ENCODE results near the gene LRP6. TPM values are rescaled to one million over a fixed set of nuclear protein-coding genes. Genes with fewer than 3 reads are reported as not detected.

The LRP6 gene
- total RNA-seq, 1 experiment from 2014 or later: 62.4 TPM

- Histone ChIP-seq H4K20me1 (ENCODE audit: control insufficient read depth, insufficient read depth, insufficient read length) (no peaks in the 10 kb centered on the region), H2BK120ac (ENCODE audit: low read depth, low read length, poor library complexity, severe bottlenecking) (no peak overlapping the region), H2BK15ac (ENCODE audit: low read depth, low read length) (no peak overlapping the region), H2AK5ac (ENCODE audit: insufficient read length, low read length) (no peak overlapping the region), H3K9me3 (ENCODE audit: control insufficient read depth, low read depth, low read length) (no peaks in the 10 kb centered on the region), H3K4me2 (ENCODE audit: insufficient read depth, insufficient read length, low read length) (no peak overlapping the region), H3K23ac (ENCODE audit: insufficient read length, low read depth, low read length) (no peak overlapping the region), H2BK5ac (ENCODE audit: insufficient read length, low read length) (no peak overlapping the region), H3K4ac (ENCODE audit: low read depth, low read length) (no peak overlapping the region), H3K27ac (ENCODE audit: insufficient read length, low read depth, low read length) (no peak overlapping the region), H3K56ac (ENCODE audit: insufficient read length, low read depth, low read length) (no peak overlapping the region), H2BK20ac (ENCODE audit: low read depth, low read length, poor library complexity, severe bottlenecking) (no peak overlapping the region), H3K27me3 (ENCODE audit: insufficient read depth, low read length) (no peaks in the 10 kb centered on the region), H4K91ac (ENCODE audit: insufficient read length, low read depth, low read length) (no peak overlapping the region), H3K9ac (ENCODE audit: extremely low read depth, insufficient read length, low read length) (no peak overlapping the region), H3K79me2 (ENCODE audit: insufficient read depth, low read length) (peaks cover 31% of the 10 kb centered on the region; the same call in 1 of the 2 replicates), H2AFZ (ENCODE audit: low read length) (no peak overlapping the region), H4K8ac (replicated peaks; ENCODE audit: insufficient read length, low read depth, low read length) (no peak overlapping the region), H4K5ac (ENCODE audit: insufficient read length, low read depth, low read length) (no peak overlapping the region), H3K4me1 (ENCODE audit: insufficient read depth, low read length) (peaks cover 3% of the 10 kb centered on the region; the same call in 1 of the 2 replicates), H3K23me2 (ENCODE audit: insufficient read length, low read depth, low read length, poor library complexity, severe bottlenecking) (no peaks in the 10 kb centered on the region), H3K79me1 (ENCODE audit: insufficient read depth, low read depth, low read length, poor library complexity, severe bottlenecking) (peaks cover 15% of the 10 kb centered on the region), H2BK12ac (ENCODE audit: insufficient read length, low read depth, low read length) (no peak overlapping the region), H3K18ac (ENCODE audit: insufficient read length, low read depth, low read length) (no peak overlapping the region), H3K14ac (ENCODE audit: insufficient read depth, low read length) (no peak overlapping the region), H3T11ph (ENCODE audit: low read length) (no peak overlapping the region)
- Mint-ChIP-seq H3K4me1 (peaks cover 38 to 49% of the 10 kb centered on the region in 2 experiments), H3K27ac (no peak overlapping the region), H3K4me3 (no peak overlapping the region), H3K27me3 (ENCODE audit: low read depth) (no peaks in the 10 kb centered on the region; the same call in 1 of the 2 replicates), H3K36me3 (ENCODE audit: insufficient read depth in 1 of 3, low read depth in 3 of 3) (peaks cover 0 to 5% (median 0%) of the 10 kb centered on the region in 3 experiments; a peak in 1 of 7 replicates), H3K9me3 (0 out of 5 replicates have a peak, but pooled peaks cover 0 to under 1% of the 10 kb centered on the region in 2 experiments)
- no peak for TF ChIP-seq CTCF (conservative IDR thresholded peaks at IDR 0.05)
- DNase-seq: no peak
- WGBS (ENCODE audit: extremely low coverage, insufficient read length, low lambda C conversion rate): no CpG with 5 or more reads among the region's 1 CpG
Measured at GRCh38 chr12:12229556-12230092, 37.2 kb downstream of the LRP6 start.
